Skeletal muscle satellite cell (primary cell): ENCODE measurements around the gene CLDN11.

Source experiments
- H3K27me3 ChIP-seq: 2 replicates; pipeline ENCODE4 v1.7.0; 2013; ENCODE audit warnings: low read length; ENCODE audit not compliant: control insufficient read depth, insufficient read depth
- H3K36me3 ChIP-seq: 2 replicates; pipeline ENCODE4 v1.7.0; 2013; ENCODE audit warnings: mild to moderate bottlenecking, control low read depth, low read length; ENCODE audit not compliant: insufficient read depth
- H3K4me1 ChIP-seq: 2 replicates; pipeline ENCODE4 v1.7.0; 2013; ENCODE audit warnings: low read length; ENCODE audit not compliant: control insufficient read depth, insufficient read depth
- H3K4me2 ChIP-seq: 2 replicates; pipeline ENCODE4 v1.7.0; 2013; ENCODE audit warnings: mild to moderate bottlenecking, low read length
- H3K4me3 ChIP-seq: 2 replicates; pipeline ENCODE4 v1.7.0; 2013; ENCODE audit warnings: low read length
- H3K9ac ChIP-seq: 2 replicates; pipeline ENCODE4 v1.7.0; 2013; ENCODE audit warnings: mild to moderate bottlenecking, low read depth, low read length, moderate library complexity
- H3K9me3 ChIP-seq: replicated peaks from 2 replicates; pipeline ENCODE4 v1.7.0; 2013; ENCODE audit warnings: mild to moderate bottlenecking, control low read depth, low read length

The CLDN11 gene

GRCh38 chr3:170475092-170475685, 56.5 kb downstream of the CLDN11 start:
- H3K4me1 ChIP-seq: peaks cover 30% of the 10 kb centered on the region
- no peak overlapping the region for H3K4me3 ChIP-seq
- H3K9ac ChIP-seq: no peak overlapping the region
- H3K4me2 ChIP-seq: no peak overlapping the region
- no peaks in the 10 kb centered on the region for H3K36me3 ChIP-seq
- no peaks in the 10 kb centered on the region for H3K9me3 ChIP-seq
- H3K27me3 ChIP-seq: no peaks in the 10 kb centered on the region

GRCh38 chr3:170476291-170476690, 57.6 kb downstream of the CLDN11 start:
- H3K4me2 ChIP-seq: no peak overlapping the region
- H3K9me3 ChIP-seq: no peaks in the 10 kb centered on the region
- no peaks in the 10 kb centered on the region for H3K27me3 ChIP-seq
- no peak overlapping the region for H3K9ac ChIP-seq
- no peaks in the 10 kb centered on the region for H3K36me3 ChIP-seq
- H3K4me1 ChIP-seq: peaks cover 19% of the 10 kb centered on the region
- H3K4me3 ChIP-seq: no peak overlapping the region

DNA sequence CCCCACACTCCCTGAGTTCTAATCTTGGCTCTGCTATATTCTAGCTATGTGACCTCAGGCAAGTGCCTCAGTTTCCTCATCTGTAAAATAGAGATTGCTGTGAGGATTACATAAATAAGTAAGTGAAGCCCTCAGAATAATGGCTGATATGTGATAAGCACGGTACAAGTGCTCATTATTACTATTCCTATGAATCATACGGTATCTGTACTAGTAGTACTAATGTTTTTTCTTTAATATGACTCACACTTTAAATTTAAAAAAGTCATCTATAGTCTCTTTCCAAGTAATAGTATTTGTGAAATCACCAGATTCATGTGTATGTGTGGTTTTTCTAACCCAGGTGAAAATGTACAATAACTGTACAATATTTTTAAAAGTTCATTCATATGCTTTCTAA, 58.7 kb downstream of the CLDN11 start:
- no peaks in the 10 kb centered on the region for H3K27me3 ChIP-seq
- no peaks in the 10 kb centered on the region for H3K36me3 ChIP-seq
- no peak overlapping the region for H3K4me2 ChIP-seq
- H3K4me1 ChIP-seq: peaks cover 19% of the 10 kb centered on the region
- no peaks in the 10 kb centered on the region for H3K9me3 ChIP-seq
- H3K4me3 ChIP-seq: no peak overlapping the region
- H3K9ac ChIP-seq: no peak overlapping the region

- no peak overlapping the region for H3K4me3 ChIP-seq
Measured at GRCh38 chr3:170480111-170480510, 61.4 kb downstream of the CLDN11 start.

GRCh38 chr3:170482199-170482598, 63.5 kb downstream of the CLDN11 start:
- H3K27me3 ChIP-seq: peaks cover 3% of the 10 kb centered on the region
- H3K9ac ChIP-seq: no peak overlapping the region
- H3K4me3 ChIP-seq: no peak overlapping the region

More at GRCh38 chr3:170480111-170480510, 61.4 kb downstream of the CLDN11 start:
- H3K9me3 ChIP-seq: no peaks in the 10 kb centered on the region
- no peaks in the 10 kb centered on the region for H3K27me3 ChIP-seq
- peaks cover 19% of the 10 kb centered on the region for H3K4me1 ChIP-seq
- H3K4me2 ChIP-seq: no peak overlapping the region
- H3K9ac ChIP-seq: no peak overlapping the region
- H3K36me3 ChIP-seq: no peaks in the 10 kb centered on the region

GRCh38 chr3:170483485-170484262, 65.0 kb downstream of the CLDN11 start:
- no peak overlapping the region for H3K4me3 ChIP-seq
- no peaks in the 10 kb centered on the region for H3K9me3 ChIP-seq
- H3K9ac ChIP-seq: no peak overlapping the region
- no peaks in the 10 kb centered on the region for H3K36me3 ChIP-seq
- H3K4me1 ChIP-seq: no peaks in the 10 kb centered on the region
- no peak overlapping the region for H3K4me2 ChIP-seq
- H3K27me3 ChIP-seq: peaks cover 3% of the 10 kb centered on the region

More at GRCh38 chr3:170482199-170482598, 63.5 kb downstream of the CLDN11 start:
- Histone ChIP-seq H3K9me3 (no peaks in the 10 kb centered on the region), H3K4me1 (peaks cover 6% of the 10 kb centered on the region), H3K4me2 (no peak overlapping the region), H3K36me3 (no peaks in the 10 kb centered on the region)
